ENCODE data around the gene VPS33B.

The VPS33B gene

DNA sequence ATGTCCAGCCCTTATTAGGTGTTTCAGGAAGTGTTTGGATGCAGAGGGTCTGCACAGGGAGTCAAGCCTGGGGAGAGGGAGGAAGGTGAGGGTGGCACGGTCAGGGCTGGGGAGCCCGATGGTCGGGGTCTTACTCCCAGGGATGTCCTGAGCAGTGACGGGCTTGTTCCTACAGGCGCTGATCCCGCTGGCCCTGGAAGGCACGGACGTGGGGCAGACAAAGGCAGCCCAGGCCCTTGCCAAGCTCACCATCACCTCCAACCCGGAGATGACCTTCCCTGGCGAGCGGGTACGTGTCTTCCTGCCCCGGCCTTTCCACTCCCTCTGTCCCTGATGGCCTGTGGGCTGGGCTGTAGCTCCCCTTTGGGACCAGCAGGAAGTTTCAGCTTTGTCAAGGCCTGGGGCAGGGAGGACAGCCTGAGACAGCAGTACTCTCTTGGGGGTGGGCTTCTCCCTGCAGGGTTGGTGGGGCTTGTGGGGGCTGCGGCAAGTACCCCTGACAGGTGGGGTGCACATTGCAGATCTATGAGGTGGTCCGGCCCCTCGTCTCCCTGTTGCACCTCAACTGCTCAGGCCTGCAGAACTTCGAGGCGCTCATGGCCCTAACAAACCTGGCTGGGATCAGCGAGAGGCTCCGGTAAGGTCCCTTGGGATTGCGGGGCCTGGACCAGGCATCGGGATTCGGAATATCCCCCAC, 72.3 kb downstream of the VPS33B start:
- TF ChIP-seq, protein P1, sequence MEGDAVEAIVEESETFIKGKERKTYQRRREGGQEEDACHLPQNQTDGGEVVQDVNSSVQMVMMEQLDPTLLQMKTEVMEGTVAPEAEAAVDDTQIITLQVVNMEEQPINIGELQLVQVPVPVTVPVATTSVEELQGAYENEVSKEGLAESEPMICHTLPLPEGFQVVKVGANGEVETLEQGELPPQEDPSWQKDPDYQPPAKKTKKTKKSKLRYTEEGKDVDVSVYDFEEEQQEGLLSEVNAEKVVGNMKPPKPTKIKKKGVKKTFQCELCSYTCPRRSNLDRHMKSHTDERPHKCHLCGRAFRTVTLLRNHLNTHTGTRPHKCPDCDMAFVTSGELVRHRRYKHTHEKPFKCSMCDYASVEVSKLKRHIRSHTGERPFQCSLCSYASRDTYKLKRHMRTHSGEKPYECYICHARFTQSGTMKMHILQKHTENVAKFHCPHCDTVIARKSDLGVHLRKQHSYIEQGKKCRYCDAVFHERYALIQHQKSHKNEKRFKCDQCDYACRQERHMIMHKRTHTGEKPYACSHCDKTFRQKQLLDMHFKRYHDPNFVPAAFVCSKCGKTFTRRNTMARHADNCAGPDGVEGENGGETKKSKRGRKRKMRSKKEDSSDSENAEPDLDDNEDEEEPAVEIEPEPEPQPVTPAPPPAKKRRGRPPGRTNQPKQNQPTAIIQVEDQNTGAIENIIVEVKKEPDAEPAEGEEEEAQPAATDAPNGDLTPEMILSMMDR (IDR thresholded peaks at IDR 0.05; ENCODE audit: insufficient read depth, low read length) = no peak
- TF ChIP-seq POLR2AphosphoS5 (IDR thresholded peaks at IDR 0.05; ENCODE audit: low read depth) (no peak), GABPA (IDR thresholded peaks at IDR 0.05; ENCODE audit: low read depth) (no peak), SPI1 (IDR thresholded peaks at IDR 0.05; ENCODE audit: borderline replicate concordance, low read depth) (no peak)
- TF ChIP-seq, protein P2, sequence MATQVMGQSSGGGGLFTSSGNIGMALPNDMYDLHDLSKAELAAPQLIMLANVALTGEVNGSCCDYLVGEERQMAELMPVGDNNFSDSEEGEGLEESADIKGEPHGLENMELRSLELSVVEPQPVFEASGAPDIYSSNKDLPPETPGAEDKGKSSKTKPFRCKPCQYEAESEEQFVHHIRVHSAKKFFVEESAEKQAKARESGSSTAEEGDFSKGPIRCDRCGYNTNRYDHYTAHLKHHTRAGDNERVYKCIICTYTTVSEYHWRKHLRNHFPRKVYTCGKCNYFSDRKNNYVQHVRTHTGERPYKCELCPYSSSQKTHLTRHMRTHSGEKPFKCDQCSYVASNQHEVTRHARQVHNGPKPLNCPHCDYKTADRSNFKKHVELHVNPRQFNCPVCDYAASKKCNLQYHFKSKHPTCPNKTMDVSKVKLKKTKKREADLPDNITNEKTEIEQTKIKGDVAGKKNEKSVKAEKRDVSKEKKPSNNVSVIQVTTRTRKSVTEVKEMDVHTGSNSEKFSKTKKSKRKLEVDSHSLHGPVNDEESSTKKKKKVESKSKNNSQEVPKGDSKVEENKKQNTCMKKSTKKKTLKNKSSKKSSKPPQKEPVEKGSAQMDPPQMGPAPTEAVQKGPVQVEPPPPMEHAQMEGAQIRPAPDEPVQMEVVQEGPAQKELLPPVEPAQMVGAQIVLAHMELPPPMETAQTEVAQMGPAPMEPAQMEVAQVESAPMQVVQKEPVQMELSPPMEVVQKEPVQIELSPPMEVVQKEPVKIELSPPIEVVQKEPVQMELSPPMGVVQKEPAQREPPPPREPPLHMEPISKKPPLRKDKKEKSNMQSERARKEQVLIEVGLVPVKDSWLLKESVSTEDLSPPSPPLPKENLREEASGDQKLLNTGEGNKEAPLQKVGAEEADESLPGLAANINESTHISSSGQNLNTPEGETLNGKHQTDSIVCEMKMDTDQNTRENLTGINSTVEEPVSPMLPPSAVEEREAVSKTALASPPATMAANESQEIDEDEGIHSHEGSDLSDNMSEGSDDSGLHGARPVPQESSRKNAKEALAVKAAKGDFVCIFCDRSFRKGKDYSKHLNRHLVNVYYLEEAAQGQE (IDR thresholded peaks at IDR 0.05; ENCODE audit: insufficient replicate concordance, low read depth) = no peak
- DNase-seq (ENCODE audit: low read depth in 1 of 2, low spot score in 1 of 2) = no peak
- Histone ChIP-seq H3K27ac (replicated peaks) (no peak overlapping the region; the same call in 1 of the 2 replicates), H3K4me3 (replicated peaks; ENCODE audit: insufficient read depth, low read length) (no peak overlapping the region), H3K27me3 (ENCODE audit: insufficient read depth, poor library complexity, severe bottlenecking) (no peaks in the 10 kb centered on the region)
